Measurements from ENCODE around the gene NCR1.
"Not testable (repeated sequence)": the region's sequence is repeated elsewhere in the genome, so short reads cannot be mapped to it uniquely, and the experiment has no call there.

The NCR1 gene

GRCh38 chr19:54905421-54905802, 536 bp upstream of the NCR1 start:
- Histone ChIP-seq H3K27ac (no peak overlapping the region), H3K27me3 (replicated peaks) (no peaks in the 10 kb centered on the region), H3K36me3 (replicated peaks) (no peaks in the 10 kb centered on the region), H3K4me3 (ENCODE audit: low read depth, low read length) (no peak overlapping the region)
- in situ Hi-C loops (cut with HindIII; ENCODE audit: low pct_ligation_motif_present, low sequenced_read_pairs), result no loop called here
- no peak for DNase-seq
- TF ChIP-seq CTCF (IDR thresholded peaks at IDR 0.05; ENCODE audit: low read depth, low read length, missing control alignments), result no peak

- no peak for DNase-seq
- TF ChIP-seq CTCF (IDR thresholded peaks at IDR 0.05; ENCODE audit: low read depth, low read length, missing control alignments), result no peak
- Histone ChIP-seq H3K4me3 (ENCODE audit: low read depth, low read length) (no peak overlapping the region), H3K36me3 (replicated peaks) (no peaks in the 10 kb centered on the region), H3K27me3 (replicated peaks) (no peaks in the 10 kb centered on the region), H3K27ac (no peak overlapping the region)
- in situ Hi-C loops (cut with HindIII; ENCODE audit: low pct_ligation_motif_present, low sequenced_read_pairs), result no loop called here
These were observed 871 bp downstream of the NCR1 start for GRCh38 chr19:54906819-54907218.

- DNase-seq; H3K4me3 ChIP-seq (ENCODE audit: low read depth, low read length); H3K36me3 ChIP-seq (replicated peaks); H3K27me3 ChIP-seq (replicated peaks); H3K27ac ChIP-seq; in situ Hi-C loops (cut with HindIII; ENCODE audit: low pct_ligation_motif_present, low sequenced_read_pairs): not testable (repeated sequence)
These were observed 2.0 kb downstream of the NCR1 start for GRCh38 chr19:54907899-54908298.

GRCh38 chr19:54916822-54917221, 10.9 kb downstream of the NCR1 start:
- Histone ChIP-seq H3K27me3 (replicated peaks) (no peaks in the 10 kb centered on the region), H3K36me3 (replicated peaks) (no peaks in the 10 kb centered on the region), H3K27ac (no peak overlapping the region), H3K4me3 (ENCODE audit: low read depth, low read length) (no peak overlapping the region)
- no peak for TF ChIP-seq CTCF (IDR thresholded peaks at IDR 0.05; ENCODE audit: low read depth, low read length, missing control alignments)
- no peak for DNase-seq
- in situ Hi-C loops (cut with HindIII; ENCODE audit: low pct_ligation_motif_present, low sequenced_read_pairs), result no loop called here

- in situ Hi-C loops (cut with HindIII; ENCODE audit: low pct_ligation_motif_present, low sequenced_read_pairs), result no loop called here
- H3K27me3 ChIP-seq (replicated peaks), result no peaks in the 10 kb centered on the region
- no peak overlapping the region for H3K4me3 ChIP-seq (ENCODE audit: low read depth, low read length)
- H3K36me3 ChIP-seq (replicated peaks), result no peaks in the 10 kb centered on the region
- DNase-seq, result no peak
- no peak for TF ChIP-seq CTCF (IDR thresholded peaks at IDR 0.05; ENCODE audit: low read depth, low read length, missing control alignments)
- H3K27ac ChIP-seq, result no peak overlapping the region
These were observed 12.6 kb downstream of the NCR1 start for GRCh38 chr19:54918499-54918898.

GRCh38 chr19:54919646-54920563, 14.0 kb downstream of the NCR1 start:
- H3K27me3 ChIP-seq (replicated peaks); in situ Hi-C loops (cut with HindIII; ENCODE audit: low pct_ligation_motif_present, low sequenced_read_pairs); DNase-seq; H3K27ac ChIP-seq; H3K36me3 ChIP-seq (replicated peaks); H3K4me3 ChIP-seq (ENCODE audit: low read depth, low read length): not testable (repeated sequence)

- no peak for TF ChIP-seq CTCF (IDR thresholded peaks at IDR 0.05; ENCODE audit: low read depth, low read length, missing control alignments)
- in situ Hi-C loops (cut with HindIII; ENCODE audit: low pct_ligation_motif_present, low sequenced_read_pairs), result no loop called here
- no peak for DNase-seq
- H3K36me3 ChIP-seq (replicated peaks), result no peaks in the 10 kb centered on the region
- no peak overlapping the region for H3K27ac ChIP-seq
- no peak overlapping the region for H3K4me3 ChIP-seq (ENCODE audit: low read depth, low read length)
- no peaks in the 10 kb centered on the region for H3K27me3 ChIP-seq (replicated peaks)
These were observed 15.1 kb downstream of the NCR1 start for GRCh38 chr19:54921082-54921481.
